Measurements from ENCODE around the gene RPAP3. TPM values are rescaled to one million over a fixed set of nuclear protein-coding genes. Genes with fewer than 3 reads are reported as not detected.
"Not testable (repeated sequence)": the region's sequence is repeated elsewhere in the genome, so short reads cannot be mapped to it uniquely, and the experiment has no call there.

RPAP3 gene
- total RNA-seq, 3 donors from 2014 or later, result 60.0 to 73.9 (median 61.2) TPM

DNA sequence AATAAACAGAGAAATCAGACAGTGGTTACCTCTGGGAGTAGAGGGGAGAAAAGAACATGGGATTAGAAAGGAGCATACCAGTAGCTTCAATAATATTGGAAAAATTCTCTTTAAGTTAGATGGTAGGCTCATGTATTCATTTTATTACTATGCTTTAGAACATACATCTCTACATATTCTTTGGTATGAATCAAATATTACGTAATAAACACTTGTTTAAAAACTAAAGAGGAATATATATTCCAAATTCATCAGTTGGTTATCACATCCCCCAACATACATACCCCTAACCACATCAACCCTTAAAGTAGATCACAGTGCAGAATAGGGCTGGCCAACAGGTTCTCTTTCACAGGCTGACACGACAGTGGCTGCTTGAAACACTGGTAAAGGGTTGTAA is 5.6 kb downstream of the RPAP3 start:
- H3K27me3 Mint-ChIP-seq (ENCODE audit: low read depth), result no peaks in the 10 kb centered on the region
- ATAC-seq (no peak), DNase-seq (no peak)
- peaks cover 29% of the 10 kb centered on the region for H3K36me3 Mint-ChIP-seq (ENCODE audit: insufficient read depth)
- H3K9me3 Mint-ChIP-seq, result no peaks in the 10 kb centered on the region
- H3K4me1 Mint-ChIP-seq (ENCODE audit: low read depth), result peaks cover 31% of the 10 kb centered on the region
- H3K4me3 Mint-ChIP-seq, result no peak overlapping the region

DNA sequence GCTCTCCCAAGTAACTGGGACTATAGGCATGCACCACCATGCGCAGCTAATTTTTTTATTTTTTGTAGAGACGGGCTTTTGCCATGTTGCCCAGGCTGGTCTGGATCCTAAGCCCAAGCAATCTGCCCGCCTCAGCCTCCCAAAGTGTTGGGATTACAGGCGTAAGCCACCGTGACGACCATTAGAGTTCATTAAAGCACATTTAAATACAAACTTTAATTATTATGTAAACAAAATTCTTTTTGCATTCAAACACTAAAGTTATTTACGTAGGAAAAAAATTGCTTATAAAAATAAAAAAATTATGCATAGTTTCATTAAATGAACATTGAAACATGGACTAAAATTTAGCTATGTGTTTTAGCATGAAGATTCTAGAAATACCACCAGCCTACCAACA is 7.2 kb downstream of the RPAP3 start:
- peaks cover 37% of the 10 kb centered on the region for H3K36me3 Mint-ChIP-seq (ENCODE audit: insufficient read depth)
- no peak for DNase-seq
- no peaks in the 10 kb centered on the region for H3K27me3 Mint-ChIP-seq (ENCODE audit: low read depth)
- no peak for ATAC-seq
- H3K4me3 Mint-ChIP-seq, result no peak overlapping the region
- H3K4me1 Mint-ChIP-seq (ENCODE audit: low read depth), result peaks cover 23% of the 10 kb centered on the region
- H3K9me3 Mint-ChIP-seq, result no peaks in the 10 kb centered on the region

DNA sequence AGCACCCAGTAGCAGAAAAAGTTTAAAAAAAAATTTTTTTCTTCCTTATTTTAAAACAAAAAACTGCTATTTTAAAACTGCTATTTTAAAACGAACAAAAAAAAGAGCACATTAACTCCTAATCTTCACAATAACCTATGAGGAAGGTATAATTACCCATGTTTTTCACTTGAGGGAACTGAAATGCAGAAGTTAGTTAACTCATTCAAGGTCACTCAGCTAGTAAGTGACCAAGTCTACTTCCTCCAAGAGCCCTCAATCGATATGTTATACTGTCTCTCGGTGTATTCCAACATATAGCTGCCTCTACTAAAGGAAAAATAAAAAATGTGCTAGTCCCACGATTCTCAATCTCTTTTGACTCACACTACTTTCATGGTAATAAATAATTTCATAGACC is 7.8 kb downstream of the RPAP3 start:
- H3K4me3 Mint-ChIP-seq, result no peak overlapping the region
- H3K36me3 Mint-ChIP-seq (ENCODE audit: insufficient read depth), result peaks cover 43% of the 10 kb centered on the region
- H3K4me1 Mint-ChIP-seq (ENCODE audit: low read depth), result peaks cover 17% of the 10 kb centered on the region
- H3K27me3 Mint-ChIP-seq (ENCODE audit: low read depth), result no peaks in the 10 kb centered on the region
- DNase-seq, result no peak
- no peaks in the 10 kb centered on the region for H3K9me3 Mint-ChIP-seq
- no peak for ATAC-seq

DNA sequence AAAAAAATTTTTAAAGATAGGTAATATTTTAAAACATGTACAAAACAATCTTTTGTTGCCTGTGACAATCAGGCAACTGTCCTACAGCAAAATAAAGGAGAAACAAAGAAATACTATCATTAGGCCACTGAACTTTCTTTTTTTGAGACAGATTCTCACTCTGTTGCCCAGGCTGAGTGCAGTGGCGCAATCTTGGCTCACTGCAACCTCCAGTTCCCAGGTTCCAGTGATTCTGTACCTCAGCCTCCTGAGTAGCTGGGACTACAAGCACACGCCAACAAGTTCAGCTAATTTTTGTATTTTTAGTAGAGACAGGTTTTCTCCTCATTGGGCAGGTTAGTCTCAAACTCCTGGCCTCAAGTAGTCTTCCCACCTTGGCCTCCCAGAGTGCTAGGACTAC is 16.6 kb downstream of the RPAP3 start:
- no peak overlapping the region for H3K4me3 Mint-ChIP-seq
- ATAC-seq, result no peak
- no peak for DNase-seq
- H3K36me3 Mint-ChIP-seq (ENCODE audit: insufficient read depth), result peaks cover 41% of the 10 kb centered on the region
- no peaks in the 10 kb centered on the region for H3K4me1 Mint-ChIP-seq (ENCODE audit: low read depth)
- no peaks in the 10 kb centered on the region for H3K27me3 Mint-ChIP-seq (ENCODE audit: low read depth)
- H3K9me3 Mint-ChIP-seq, result no peaks in the 10 kb centered on the region

DNA sequence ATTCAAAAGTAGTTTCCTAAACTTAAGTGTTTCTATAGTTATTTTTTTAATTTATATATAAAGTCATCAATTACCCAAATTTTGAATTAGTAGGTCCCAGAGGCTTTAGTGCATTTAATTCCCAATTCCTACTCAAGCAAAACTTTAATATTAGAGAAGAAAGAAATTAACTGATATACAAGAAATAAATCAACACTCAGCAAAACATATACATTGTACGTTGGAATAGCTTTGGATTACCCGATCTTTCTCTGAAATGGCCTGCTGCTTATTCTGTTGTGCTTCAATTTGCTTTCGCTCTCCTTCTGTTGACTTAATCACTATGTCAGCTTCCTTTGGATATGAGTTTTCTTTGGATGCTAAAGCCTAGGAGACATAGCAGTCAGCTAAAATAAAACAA is 18.2 kb downstream of the RPAP3 start:
- ATAC-seq (no peak), DNase-seq (no peak)
- Mint-ChIP-seq H3K9me3 (no peaks in the 10 kb centered on the region), H3K4me1 (ENCODE audit: low read depth) (peaks cover 9% of the 10 kb centered on the region), H3K4me3 (no peak overlapping the region), H3K36me3 (ENCODE audit: insufficient read depth) (peaks cover 39% of the 10 kb centered on the region), H3K27me3 (ENCODE audit: low read depth) (no peaks in the 10 kb centered on the region)

DNA sequence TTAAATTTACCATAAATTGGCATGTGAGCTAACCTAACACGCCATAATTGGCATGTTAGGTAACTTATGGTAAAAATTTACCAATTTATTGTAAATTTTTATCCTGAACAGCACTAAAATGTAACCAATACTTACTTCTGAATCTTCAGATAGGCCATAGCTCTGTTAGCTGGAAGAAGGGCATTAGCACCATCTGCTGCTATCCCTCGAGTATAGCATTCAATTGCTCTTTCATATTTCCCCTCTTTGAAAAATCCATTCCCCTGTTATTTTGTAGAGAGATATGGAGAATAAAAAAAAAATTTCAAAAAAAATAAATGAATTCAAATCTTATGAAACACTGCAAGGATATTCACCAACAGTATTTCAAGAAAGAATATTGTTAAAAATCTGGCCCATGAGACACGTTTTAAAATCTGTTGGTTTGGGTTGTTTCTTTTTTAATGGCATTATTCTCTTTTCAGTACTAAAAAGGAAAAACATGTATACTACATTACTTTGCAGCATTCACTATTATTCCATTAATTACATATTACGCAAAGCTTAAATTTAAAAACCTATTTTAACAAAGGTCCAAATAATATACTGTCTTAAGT is 19.1 kb downstream of the RPAP3 start:
- Mint-ChIP-seq H3K4me1 (ENCODE audit: low read depth) (peaks cover 9% of the 10 kb centered on the region), H3K36me3 (ENCODE audit: insufficient read depth) (peaks cover 35% of the 10 kb centered on the region), H3K9me3 (no peaks in the 10 kb centered on the region), H3K27me3 (ENCODE audit: low read depth) (no peaks in the 10 kb centered on the region), H3K4me3 (no peak overlapping the region)
- peak in 1 of 2 donors; percentile 57 for ATAC-seq
- no peak for DNase-seq

DNA sequence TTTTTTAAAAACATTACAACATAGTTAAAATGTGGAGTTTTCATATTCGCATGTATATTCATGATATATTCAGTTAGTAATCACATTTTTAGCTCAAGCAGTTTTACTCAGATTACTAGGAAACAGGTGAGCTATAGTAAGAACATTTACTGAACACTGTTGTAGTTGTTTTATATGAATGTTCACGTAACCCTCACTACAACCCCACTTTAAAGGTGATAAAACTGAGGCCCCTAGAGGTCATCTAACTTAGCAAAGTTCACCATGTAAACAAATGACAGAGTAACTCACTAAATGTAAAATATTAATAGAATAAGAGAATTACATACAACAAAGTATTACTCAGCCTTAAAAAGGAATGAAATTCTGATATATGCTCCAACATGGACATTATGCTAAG is 26.0 kb downstream of the RPAP3 start:
- ATAC-seq, result no peak
- peaks cover 31% of the 10 kb centered on the region for H3K4me1 Mint-ChIP-seq (ENCODE audit: low read depth)
- no peaks in the 10 kb centered on the region for H3K9me3 Mint-ChIP-seq
- H3K36me3 Mint-ChIP-seq (ENCODE audit: insufficient read depth), result peaks cover 71% of the 10 kb centered on the region
- H3K27me3 Mint-ChIP-seq (ENCODE audit: low read depth), result no peaks in the 10 kb centered on the region
- DNase-seq, result no peak
- H3K4me3 Mint-ChIP-seq, result no peak overlapping the region

DNA sequence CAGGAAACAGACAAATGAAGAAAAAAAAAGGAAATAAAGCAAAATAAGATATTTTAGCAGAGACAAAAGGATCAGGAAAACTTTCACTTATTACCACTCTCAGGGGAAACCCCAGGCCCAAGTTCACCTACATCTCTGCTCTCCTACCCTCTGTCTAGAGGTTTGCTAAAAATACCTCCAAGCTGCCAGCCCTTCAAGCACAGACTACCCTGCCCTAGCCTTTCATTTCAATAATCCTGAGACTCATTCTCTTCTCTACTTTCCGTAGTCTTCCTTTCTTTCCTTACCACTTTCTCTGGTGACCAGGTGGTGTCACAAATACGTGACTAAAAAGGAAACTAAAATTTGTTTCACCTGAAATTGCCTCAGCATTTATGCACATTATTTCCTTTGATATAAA is 33.8 kb downstream of the RPAP3 start:
- no peak for DNase-seq
- Mint-ChIP-seq H3K4me3 (no peak overlapping the region), H3K4me1 (ENCODE audit: low read depth) (peaks cover 27% of the 10 kb centered on the region), H3K36me3 (ENCODE audit: insufficient read depth) (peaks cover 51% of the 10 kb centered on the region), H3K9me3 (no peaks in the 10 kb centered on the region), H3K27me3 (ENCODE audit: low read depth) (no peaks in the 10 kb centered on the region)
- no peak for ATAC-seq

DNA sequence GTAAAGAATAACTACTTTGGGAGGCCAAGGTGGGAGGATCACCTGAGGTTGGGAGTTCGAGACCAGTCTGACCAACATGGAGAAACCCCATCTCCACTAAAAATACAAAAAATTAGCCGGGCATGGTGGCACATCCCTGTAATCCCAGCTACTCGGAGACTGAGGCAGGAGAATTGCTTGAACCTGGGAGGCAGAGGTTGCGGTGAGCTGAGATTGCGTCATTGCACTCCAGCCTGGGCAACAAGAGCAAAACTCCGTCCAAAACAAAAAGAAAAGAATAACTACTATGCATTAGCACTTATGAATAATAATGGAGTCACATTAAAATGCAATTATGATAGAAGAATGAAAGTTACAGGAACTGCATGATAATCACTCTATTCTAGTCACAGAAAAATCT is 37.9 kb downstream of the RPAP3 start:
- not testable (repeated sequence) for H3K27me3 Mint-ChIP-seq (ENCODE audit: low read depth); DNase-seq; H3K4me3 Mint-ChIP-seq; ATAC-seq; H3K9me3 Mint-ChIP-seq
- H3K36me3 Mint-ChIP-seq (ENCODE audit: insufficient read depth), result peaks cover 33% of the 10 kb centered on the region
- peaks cover 13% of the 10 kb centered on the region for H3K4me1 Mint-ChIP-seq (ENCODE audit: low read depth)

DNA sequence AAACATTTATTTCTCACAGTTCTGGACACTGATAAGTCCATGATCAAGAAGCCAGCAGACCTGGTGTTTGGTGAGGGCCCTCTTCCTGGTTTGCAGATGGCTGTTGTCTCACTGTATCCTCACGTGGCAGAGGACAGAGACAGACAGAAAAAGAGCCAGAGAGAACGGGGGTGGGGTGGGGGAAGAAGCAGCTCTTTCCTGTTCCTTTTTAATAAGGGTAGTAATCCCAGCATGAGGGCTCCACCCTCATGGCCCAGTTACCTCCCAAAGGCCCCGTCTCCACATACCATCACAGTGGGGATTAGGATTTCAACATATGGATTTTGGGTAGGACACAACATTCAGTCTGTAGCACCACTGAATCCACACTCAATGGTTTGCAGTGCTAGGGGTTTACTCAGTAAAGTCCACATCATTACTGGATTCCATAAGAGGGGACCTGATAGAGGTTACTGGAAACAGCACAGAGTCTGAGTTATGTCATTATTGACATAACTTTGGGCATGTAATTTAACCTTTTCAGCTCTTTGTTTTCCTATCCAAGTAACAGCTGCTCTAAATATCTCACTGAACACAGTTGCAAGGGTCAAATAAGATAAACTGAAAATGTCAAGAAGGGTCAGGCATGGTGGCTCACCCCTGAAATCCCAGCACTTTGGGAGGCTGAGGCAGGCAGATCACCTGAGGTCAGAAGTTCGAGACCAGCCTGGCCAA is 53.2 kb downstream of the RPAP3 start:
- ATAC-seq (no peak), DNase-seq (no peak)
- H3K4me1 Mint-ChIP-seq (ENCODE audit: low read depth), result peaks cover 15% of the 10 kb centered on the region
- H3K36me3 Mint-ChIP-seq (ENCODE audit: insufficient read depth), result peaks cover 3% of the 10 kb centered on the region
- no peaks in the 10 kb centered on the region for H3K9me3 Mint-ChIP-seq
- no peak overlapping the region for H3K4me3 Mint-ChIP-seq
- no peaks in the 10 kb centered on the region for H3K27me3 Mint-ChIP-seq (ENCODE audit: low read depth)

DNA sequence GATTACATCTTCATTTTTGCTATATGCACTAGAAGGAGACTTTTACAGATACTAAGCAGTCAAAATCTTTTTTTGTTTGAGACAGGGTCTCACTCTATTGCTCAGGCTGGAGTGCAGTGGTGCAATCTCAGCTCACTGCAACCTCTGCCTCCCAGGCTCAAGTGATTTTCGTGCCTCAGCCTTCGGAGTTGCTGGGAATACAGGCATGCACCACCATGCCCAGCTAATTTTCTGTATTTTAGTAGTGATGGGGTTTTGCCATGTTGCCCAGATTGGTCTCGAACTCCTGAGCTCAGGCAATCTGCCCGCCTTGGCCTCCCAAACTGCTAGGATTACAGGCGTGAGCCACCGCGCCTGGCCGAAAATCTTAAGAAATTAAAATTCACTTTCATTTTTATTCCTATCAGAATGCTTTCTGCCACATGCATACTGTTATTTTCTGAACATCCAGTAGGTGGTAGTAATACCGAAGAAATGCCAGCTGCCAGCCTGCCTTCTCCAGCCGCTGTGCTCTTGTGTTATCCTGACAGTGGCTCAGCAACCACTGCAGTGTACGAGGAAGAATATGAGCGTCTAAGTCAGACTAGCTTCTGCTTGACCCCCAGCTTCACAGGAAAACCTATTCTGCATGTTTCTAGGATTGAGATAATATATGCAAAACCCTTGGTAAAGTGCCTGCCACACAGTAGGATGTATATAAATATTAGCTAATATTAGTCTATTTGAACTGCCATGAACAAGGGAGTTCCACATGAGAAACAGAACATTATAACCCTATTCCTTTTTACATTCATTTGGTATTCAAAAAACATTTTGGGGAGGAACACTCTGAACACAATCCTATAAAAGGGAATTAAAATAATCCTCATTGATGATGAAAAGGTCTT is 54.2 kb downstream of the RPAP3 start:
- peak; percentile 71 to 91 for ATAC-seq
- Mint-ChIP-seq H3K27me3 (ENCODE audit: low read depth) (no peaks in the 10 kb centered on the region), H3K36me3 (ENCODE audit: insufficient read depth) (peaks cover 3% of the 10 kb centered on the region), H3K9me3 (no peaks in the 10 kb centered on the region), H3K4me3 (peak overlapping the region; percentile 46), H3K4me1 (ENCODE audit: low read depth) (peaks cover 15% of the 10 kb centered on the region)
- peak; percentile 32 for DNase-seq

DNA sequence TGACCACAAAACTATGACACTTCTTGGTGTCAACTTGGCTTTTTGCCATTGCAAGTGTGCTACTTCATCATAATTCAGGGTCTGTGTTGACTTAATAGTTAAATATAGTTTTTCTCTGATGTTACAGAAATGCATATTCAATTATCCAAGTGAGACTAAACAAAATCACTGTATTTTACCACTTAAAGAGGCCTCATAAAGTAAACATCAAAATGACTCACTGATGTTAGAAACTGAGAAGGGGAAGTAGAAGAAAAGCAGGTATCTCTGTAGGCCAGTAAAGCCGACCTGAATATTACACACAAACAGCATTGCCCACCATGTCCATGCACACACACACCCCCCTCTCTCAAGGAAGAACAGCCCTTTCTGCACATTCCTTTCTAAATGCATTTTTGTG is 55.4 kb downstream of the RPAP3 start:
- Mint-ChIP-seq H3K36me3 (ENCODE audit: insufficient read depth) (peaks cover 8% of the 10 kb centered on the region), H3K27me3 (ENCODE audit: low read depth) (no peaks in the 10 kb centered on the region), H3K4me3 (no peak overlapping the region), H3K9me3 (no peaks in the 10 kb centered on the region), H3K4me1 (ENCODE audit: low read depth) (peaks cover 15% of the 10 kb centered on the region)
- no peak for ATAC-seq
- no peak for DNase-seq

DNA sequence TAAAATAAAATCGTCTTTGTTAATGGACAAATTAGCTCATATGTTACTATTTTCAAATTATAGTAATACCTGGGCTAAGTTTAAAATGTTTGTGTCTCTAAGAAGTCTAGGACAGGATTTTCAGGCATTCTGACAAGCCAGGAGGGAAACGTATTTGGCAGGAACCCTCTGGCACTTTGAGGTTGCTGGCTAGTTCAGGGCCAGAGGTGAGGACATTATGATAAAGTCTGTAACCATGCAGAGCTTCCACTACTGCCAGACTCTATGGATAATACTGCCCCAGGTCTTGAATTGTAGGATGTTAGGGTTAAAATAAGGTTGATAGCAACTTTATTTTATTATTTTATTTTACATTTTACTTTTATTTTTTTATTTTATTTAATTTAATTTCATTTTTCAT is 56.4 kb downstream of the RPAP3 start:
- Mint-ChIP-seq H3K9me3 (peaks cover 7% of the 10 kb centered on the region), H3K4me1 (ENCODE audit: low read depth) (peaks cover 15% of the 10 kb centered on the region), H3K36me3 (ENCODE audit: insufficient read depth) (peaks cover 13% of the 10 kb centered on the region), H3K4me3 (no peak overlapping the region), H3K27me3 (ENCODE audit: low read depth) (no peaks in the 10 kb centered on the region)
- no peak for DNase-seq
- no peak for ATAC-seq

DNA sequence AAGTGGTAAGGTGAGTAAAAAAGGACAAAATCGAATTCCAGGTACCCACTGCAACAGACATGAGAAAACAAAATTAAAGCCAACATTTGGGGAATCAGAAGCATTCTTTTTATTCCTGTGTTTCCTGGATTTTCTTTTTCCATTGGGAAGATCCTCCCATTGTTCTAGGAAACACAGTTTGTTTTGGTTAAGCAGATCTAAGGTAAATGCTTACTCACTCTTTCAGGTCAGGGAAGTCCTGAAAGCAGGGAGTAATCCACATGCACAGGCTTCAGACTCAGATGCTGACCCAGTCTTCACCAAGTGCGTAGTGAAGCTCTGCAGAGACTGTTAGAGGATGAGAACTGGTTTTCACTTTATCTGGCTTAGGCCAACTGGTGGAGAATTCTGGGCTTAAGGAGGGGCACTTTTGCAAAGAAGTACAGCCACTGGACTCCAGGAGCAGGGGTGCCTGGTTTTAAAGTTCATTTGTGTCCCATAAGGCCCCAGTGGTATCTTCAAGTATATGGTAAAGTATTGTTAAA is 57.7 kb downstream of the RPAP3 start:
- no peak overlapping the region for H3K4me3 Mint-ChIP-seq
- DNase-seq (no peak), ATAC-seq (no peak)
- peaks cover 15% of the 10 kb centered on the region for H3K4me1 Mint-ChIP-seq (ENCODE audit: low read depth)
- H3K36me3 Mint-ChIP-seq (ENCODE audit: insufficient read depth), result peaks cover 18% of the 10 kb centered on the region
- no peaks in the 10 kb centered on the region for H3K27me3 Mint-ChIP-seq (ENCODE audit: low read depth)
- H3K9me3 Mint-ChIP-seq, result peaks cover 13% of the 10 kb centered on the region

Measured in activated T-cell treated with anti-CD3 and anti-CD28 coated beads, Interleukin-2, amount 50 U/mL, for 4 hours (primary cell).